H1 (cell line): ENCODE measurements around the gene UBQLNL. TPM values are rescaled to one million over a fixed set of nuclear protein-coding genes. Genes with fewer than 3 reads are reported as not detected.

ENCODE experiments used
- CTCF ChIA-PET: fragments of 300-600 bp; sonication (Branson Sonifier 250); formaldehyde crosslinking; loops from one replicate; lab custom pipeline; 2021; ENCODE audit not compliant: partially characterized antibody; lab: Charles Lee
- POLR2A ChIA-PET: fragments of 300-600 bp; sonication (Branson Sonifier 250); formaldehyde crosslinking; loops from one replicate; lab custom pipeline; 2021; ENCODE audit warnings: inconsistent platforms; ENCODE audit not compliant: partially characterized antibody; lab: Charles Lee
- DNase-seq, 2 experiments: peaks; one replicate each; pipeline versions ENCODE4 v3.0.0 to v3.0.0-alpha.2; 2010 to 2022; ENCODE audit warnings: low spot score in 2 of 2, low read depth in 1 of 2, mixed read lengths in 1 of 2
- FAIRE-seq: peaks from 2 replicates; lab custom pipeline; 2011; peaks lifted over from hg19 to GRCh38; lab: Jason Lieb, UNC
- H2AFZ ChIP-seq: 2 replicates; pipeline ENCODE4 v1.8.1; 2012; ENCODE audit warnings: low read length, inconsistent platforms
- H2AK5ac ChIP-seq: 2 replicates; pipeline ENCODE4 v1.6.1; 2013; ENCODE audit warnings: low read depth, low read length
- H2BK120ac ChIP-seq: replicated peaks from 2 replicates; pipeline ENCODE3; 2013; ENCODE audit warnings: low read depth, low read length, inconsistent platforms
- H2BK12ac ChIP-seq: 2 replicates; pipeline ENCODE4 v1.6.1; 2013; ENCODE audit warnings: low read depth, low read length
- H2BK15ac ChIP-seq: 2 replicates; pipeline ENCODE4 v1.6.1; 2013; ENCODE audit warnings: low read length
- H2BK20ac ChIP-seq: 2 replicates; pipeline ENCODE4 v1.6.1; 2013; ENCODE audit warnings: low read length
- H2BK5ac ChIP-seq: 2 replicates; pipeline ENCODE4 v1.6.1; 2013; ENCODE audit warnings: low read depth, low read length
- H3K14ac ChIP-seq: 2 replicates; pipeline ENCODE4 v1.6.1; 2013; ENCODE audit warnings: inconsistent platforms; ENCODE audit not compliant: insufficient read length
- H3K18ac ChIP-seq: 2 replicates; pipeline ENCODE4 v1.6.1; 2013; ENCODE audit warnings: low read length; ENCODE audit errors: extremely low read depth
- H3K23ac ChIP-seq: 2 replicates; pipeline ENCODE4 v1.6.1; 2013; ENCODE audit warnings: inconsistent platforms; ENCODE audit not compliant: insufficient read length
- H3K23me2 ChIP-seq: 2 replicates; pipeline ENCODE4 v1.6.1; 2013; ENCODE audit warnings: low read depth, low read length
- H3K27ac ChIP-seq: 2 replicates; pipeline ENCODE4 v1.6.1; 2011; ENCODE audit warnings: low read depth, low read length, inconsistent platforms
- H3K27me3 ChIP-seq, 4 experiments: replicated peaks in 1 of 4; 1 replicate in 1 of 4; 2 replicates in 3 of 4; pipeline versions ENCODE4 v1.6.1 to v1.8.1; 2011 to 2013; ENCODE audit warnings: low read length in 3 of 4, mild to moderate bottlenecking in 3 of 4, inconsistent platforms in 2 of 4, mixed read lengths in 2 of 4, moderate library complexity in 1 of 4; ENCODE audit not compliant: control insufficient read depth in 3 of 4, insufficient read depth in 3 of 4; ENCODE audit errors: extremely low read depth in 1 of 4
- H3K36me3 ChIP-seq, 4 experiments: 2 replicates each; pipeline versions ENCODE4 v1.6.1 to v1.8.1; 2011 to 2013; ENCODE audit warnings: mild to moderate bottlenecking in 4 of 4, low read length in 3 of 4, moderate library complexity in 2 of 4, control low read depth in 1 of 4, inconsistent platforms in 1 of 4; ENCODE audit not compliant: insufficient read depth in 4 of 4, control insufficient read depth in 2 of 4
- H3K4ac ChIP-seq: replicated peaks from 2 replicates; pipeline ENCODE3; 2013; ENCODE audit warnings: low read length, low read depth, mixed read lengths, inconsistent platforms; ENCODE audit not compliant: insufficient read length
- H3K4me1 ChIP-seq, 4 experiments: replicated peaks in 1 of 4; 1 replicate in 1 of 4; 2 replicates in 3 of 4; pipeline versions ENCODE4 v1.6.1 to v1.8.1; 2011 to 2013; ENCODE audit warnings: low read length in 3 of 4, inconsistent platforms in 2 of 4, mixed read lengths in 1 of 4; ENCODE audit not compliant: insufficient read depth in 4 of 4, control insufficient read depth in 3 of 4
- H3K4me2 ChIP-seq, 2 experiments: 2 replicates each; pipeline versions ENCODE4 v1.6.1 to v1.8.1; 2011 to 2013; ENCODE audit warnings: low read depth in 2 of 2, low read length in 2 of 2, control low read depth in 1 of 2, inconsistent platforms in 1 of 2, mild to moderate bottlenecking in 1 of 2; ENCODE audit not compliant: insufficient read depth in 1 of 2
- H3K4me3 ChIP-seq, 4 experiments: fragments of 200-600, 300-600 bp in 1 of 4; sonication (generic), shearing (Covaris generic), sonication (Bioruptor Twin) in 1 of 4; 2 replicates each; pipeline versions ENCODE4 v1.5.1 to v1.8.1; 2011 to 2016; ENCODE audit warnings: low read length in 4 of 4, low read depth in 3 of 4, control low read depth in 2 of 4, inconsistent platforms in 2 of 4, mild to moderate bottlenecking in 2 of 4, mixed read lengths in 1 of 4, moderate library complexity in 1 of 4; ENCODE audit not compliant: insufficient read depth in 2 of 4; ENCODE audit errors: extremely low read depth in 1 of 4
- H3K56ac ChIP-seq: replicated peaks from 2 replicates; pipeline ENCODE3; 2013; ENCODE audit warnings: low read depth, mild to moderate bottlenecking, mixed read lengths, low read length, inconsistent platforms; ENCODE audit not compliant: insufficient read length
- H3K79me1 ChIP-seq: 2 replicates; pipeline ENCODE4 v1.6.1; 2013; ENCODE audit warnings: low read depth, low read length, control low read depth
- H3K79me2 ChIP-seq, 2 experiments: 2 replicates each; pipeline versions ENCODE4 v1.6.1 to v1.8.1; 2012 to 2013; ENCODE audit warnings: low read length in 2 of 2, mild to moderate bottlenecking in 2 of 2, inconsistent platforms in 1 of 2; ENCODE audit not compliant: insufficient read depth in 2 of 2, control insufficient read depth in 1 of 2
- H3K9ac ChIP-seq, 4 experiments: replicated peaks in 1 of 4; 1 replicate in 1 of 4; 2 replicates in 3 of 4; pipeline versions ENCODE4 v1.6.1 to v1.8.1; 2011 to 2013; ENCODE audit warnings: low read depth in 3 of 4, low read length in 3 of 4, control low read depth in 2 of 4, mild to moderate bottlenecking in 2 of 4, moderate library complexity in 2 of 4, inconsistent platforms in 1 of 4; ENCODE audit errors: extremely low read depth in 1 of 4
- H3K9me3 ChIP-seq, 2 experiments: 2 replicates each; pipeline versions ENCODE4 v1.6.1 to v1.8.1; 2012 to 2013; ENCODE audit warnings: mild to moderate bottlenecking in 2 of 2, moderate library complexity in 2 of 2, control low read depth in 1 of 2, inconsistent platforms in 1 of 2, low read depth in 1 of 2, low read length in 1 of 2, mixed read lengths in 1 of 2; ENCODE audit not compliant: insufficient read depth in 2 of 2
- H4K20me1 ChIP-seq, 2 experiments: replicated peaks in 1 of 2; 2 replicates each; pipeline versions ENCODE3 to v1.8.1; 2011 to 2013; ENCODE audit warnings: inconsistent platforms in 2 of 2, low read length in 2 of 2, mild to moderate bottlenecking in 1 of 2; ENCODE audit not compliant: insufficient read depth in 2 of 2, control insufficient read depth in 1 of 2
- H4K5ac ChIP-seq: 2 replicates; pipeline ENCODE4 v1.6.1; 2013; ENCODE audit warnings: low read length, low read depth, mixed read lengths, inconsistent platforms; ENCODE audit not compliant: insufficient read length
- H4K8ac ChIP-seq: 2 replicates; pipeline ENCODE4 v1.8.0; 2013; ENCODE audit warnings: mild to moderate bottlenecking, moderate library complexity, low read length, inconsistent platforms; ENCODE audit not compliant: insufficient read depth; ENCODE audit errors: extremely low read depth
- H4K91ac ChIP-seq: replicated peaks from 2 replicates; pipeline ENCODE3; 2013; ENCODE audit warnings: low read length, mixed read lengths, inconsistent platforms; ENCODE audit not compliant: insufficient read length
- BACH1 ChIP-seq: IDR thresholded peaks from 2 replicates; pipeline ENCODE4 v1.6.1; 2012; ENCODE audit warnings: low read length, improper control_type of control experiment
- CEBPB ChIP-seq: IDR thresholded peaks from 2 replicates; pipeline ENCODE4 v1.6.1; 2012; ENCODE audit warnings: low read depth, low read length
- CHD2 ChIP-seq: IDR thresholded peaks from 2 replicates; pipeline ENCODE4 v1.6.1; 2012; ENCODE audit warnings: low read length, improper control_type of control experiment
- CTBP2 ChIP-seq: IDR thresholded peaks from 2 replicates; pipeline ENCODE4 v1.7.0; 2011; ENCODE audit warnings: borderline replicate concordance, mild to moderate bottlenecking, moderate library complexity, mixed read lengths, low read length; ENCODE audit not compliant: insufficient read depth, insufficient read length
- HDAC2 ChIP-seq, 2 experiments: fragments of 300-600 bp in 1 of 2; sonication (generic) in 1 of 2; IDR thresholded peaks; 2 replicates each; pipeline ENCODE4 v1.6.1; 2011 to 2012; ENCODE audit warnings: low read depth in 2 of 2, low read length in 2 of 2, mild to moderate bottlenecking in 2 of 2, moderate library complexity in 2 of 2, borderline replicate concordance in 1 of 2, inconsistent platforms in 1 of 2
- SAP30 ChIP-seq: fragments of 300-600 bp; sonication (generic); IDR thresholded peaks from 2 replicates; pipeline ENCODE4 v1.7.1; 2012; ENCODE audit warnings: low read length, moderate library complexity, mild to moderate bottlenecking, inconsistent platforms; ENCODE audit not compliant: insufficient read depth, insufficient replicate concordance
- SIN3A ChIP-seq, 2 experiments: IDR thresholded peaks in 1 of 2; conservative IDR thresholded peaks in 1 of 2; 2 replicates each; pipeline ENCODE4 v1.6.1; 2011 to 2012; ENCODE audit warnings: low read length in 2 of 2, improper control_type of control experiment in 1 of 2, low read depth in 1 of 2, mild to moderate bottlenecking in 1 of 2
- SIRT6 ChIP-seq: IDR thresholded peaks from one replicate; pipeline ENCODE4 v1.7.1; 2012; ENCODE audit warnings: low read length, inconsistent platforms
- SIX5 ChIP-seq: IDR thresholded peaks from 2 replicates; pipeline ENCODE4 v1.6.1; 2011; ENCODE audit warnings: mild to moderate bottlenecking, low read depth, low read length
- polyA plus RNA-seq, 7 experiments: library from polyadenylated mRNA; depleted of rRNA in 3 of 7; stranded (reverse) in 5 of 7; unstranded in 2 of 7; fragments of >200 nt in 5 of 7; fragments of 200-250 nt in 2 of 7; gene quantifications; 1 replicate in 5 of 7; 2 replicates in 1 of 7; 4 replicates in 1 of 7; pipeline versions ENCODE4 v1.2.1 to v1.2.3, GENCODE V29; 2011 to 2013; ENCODE audit warnings: missing spikeins in 2 of 7, mixed read lengths in 2 of 7
- total RNA-seq: library from RNA; stranded (reverse); fragmentation: NEBNext Ultra II Directional; extraction: Animal tissue kit (Norgen Biotek cat#: 25700); gene quantifications from 2 replicates; pipeline ENCODE4 v1.2.1, GENCODE V29; 2021

The UBQLNL gene
- total and polyA plus RNA-seq, 2 of the 8 experiments (the other 6 are each of a cell fraction or from before 2014, with no cell fraction given) = 0.35 TPM; not detected in 1

- FAIRE-seq = no peak
- TF ChIP-seq CHD2 = no peak
- TF ChIP-seq SIRT6 = no peak
- no peak for TF ChIP-seq CTBP2
- no peak for TF ChIP-seq BACH1
- TF ChIP-seq SAP30 = no peak
- no peak for TF ChIP-seq SIX5
- TF ChIP-seq HDAC2 (IDR thresholded peaks at IDR 0.05; ENCODE audit: borderline replicate concordance in 1 of 2, low read depth in 2 of 2, low read length in 2 of 2) = no peak
- no peak for TF ChIP-seq CEBPB
- TF ChIP-seq SIN3A (conservative IDR thresholded peaks at IDR 0.05 in 1 of 2, IDR thresholded peaks at IDR 0.05 in 1 of 2; ENCODE audit: low read depth in 1 of 2, low read length in 2 of 2) = no peak
- TF ChIP-seq, all 59 proteins: peak for 0
- Histone ChIP-seq H3K4ac (no peak within 1 kb of the TSS), H2BK15ac (no peak within 1 kb of the TSS), H3K23me2 (peaks cover 2% of the 10 kb centered on the region; the same call in 1 of the 2 replicates), H2AK5ac (no peak within 1 kb of the TSS), H3K4me2 (no peak within 1 kb of the TSS), H3K9me3 (no peaks in the 10 kb centered on the region), H2BK120ac (no peak within 1 kb of the TSS), H3K4me1 (no peaks in the 10 kb centered on the region), H3K79me1 (no peaks in the 10 kb centered on the region), H3K4me3 (no peak within 1 kb of the TSS), H3K18ac (no peak within 1 kb of the TSS), H3K23ac (no peak within 1 kb of the TSS), H3K9ac (no peak within 1 kb of the TSS; a peak in 1 of 7 replicates), H3K36me3 (no peaks in the 10 kb centered on the region), H4K91ac (no peak within 1 kb of the TSS), H4K5ac (no peak within 1 kb of the TSS), H3K14ac (no peak within 1 kb of the TSS), H3K27ac (no peak within 1 kb of the TSS), H2BK12ac (no peak within 1 kb of the TSS), H2AFZ (no peak within 1 kb of the TSS), H4K20me1 (no peaks in the 10 kb centered on the region), H3K56ac (no peak within 1 kb of the TSS), H4K8ac (no peak within 1 kb of the TSS), H2BK20ac (no peak within 1 kb of the TSS), H2BK5ac (no peak within 1 kb of the TSS), H3K79me2 (no peaks in the 10 kb centered on the region), H3K27me3 (no peaks in the 10 kb centered on the region)
- ChIA-PET POLR2A (no interaction called here), CTCF (no interaction called here)
- DNase-seq = no peak
Observed at GRCh38 chr11:5488385-5488784, 28.1 kb downstream of the UBQLNL start, which contains the start of gene OR52D1. TSS of gene OR52D1 (plus strand) at chr11:5488685. CDS start at chr11:5488707, 22 bp downstream.
